Neural progenitor cell (in vitro differentiated cells): ENCODE data around the gene RBBP8NL. TPM values are rescaled to one million over a fixed set of nuclear protein-coding genes. Genes with fewer than 3 reads are reported as not detected.
A peak's percentile ranks its signal among the peaks of the same experiment; 100 is the strongest.

Source experiments
- DNase-seq: peaks from one replicate; pipeline ENCODE4 v3.0.0-alpha.2; 2016; ENCODE audit warnings: low spot score
- H2AFZ ChIP-seq: fragments of 200-600 bp; sonication (generic); replicated peaks from 2 replicates; pipeline ENCODE4 v1.6.1; 2016; ENCODE audit warnings: antibody characterized with exemption
- H3F3A ChIP-seq: fragments of 200-600 bp; sonication (generic); 2 replicates; pipeline ENCODE4 v1.6.1; 2016; ENCODE audit warnings: antibody characterized with exemption, low read depth
- H3K27ac ChIP-seq: fragments of 200-600 bp; sonication (generic); 2 replicates; pipeline ENCODE4 v1.5.1; 2016; ENCODE audit warnings: mild to moderate bottlenecking
- H3K27me3 ChIP-seq: fragments of 200-600 bp; sonication (generic); 2 replicates; pipeline ENCODE4 v1.6.1; 2016; ENCODE audit warnings: mild to moderate bottlenecking, moderate library complexity
- H3K36me3 ChIP-seq: fragments of 200-600 bp; sonication (generic); 2 replicates; pipeline ENCODE4 v1.5.1; 2016
- H3K4me1 ChIP-seq: fragments of 200-600 bp; sonication (generic); 2 replicates; pipeline ENCODE4 v1.6.1; 2016; ENCODE audit warnings: mixed run types
- H3K4me2 ChIP-seq: fragments of 200-600 bp; sonication (generic); 2 replicates; pipeline ENCODE4 v1.6.1; 2016
- H3K4me3 ChIP-seq: fragments of 200-600 bp; sonication (generic); 2 replicates; pipeline ENCODE4 v1.5.1; 2016
- H3K79me2 ChIP-seq: fragments of 200-600 bp; sonication (generic); 2 replicates; pipeline ENCODE4 v1.6.1; 2016; ENCODE audit warnings: low read depth
- H3K9ac ChIP-seq: fragments of 200-600 bp; sonication (generic); 2 replicates; pipeline ENCODE4 v1.6.1; 2016
- H3K9me3 ChIP-seq: fragments of 200-600 bp; sonication (generic); 2 replicates; pipeline ENCODE4 v1.5.1; 2016; ENCODE audit warnings: low read depth
- H4K20me1 ChIP-seq: fragments of 200-600 bp; sonication (generic); 2 replicates; pipeline ENCODE4 v1.6.1; 2016; ENCODE audit warnings: low read depth
- H3K27ac Mint-ChIP-seq: 3 replicates; pipeline ENCODE4 v1.8.0; 2021; ENCODE audit warnings: mixed read lengths
- H3K27me3 Mint-ChIP-seq: 2 replicates; pipeline ENCODE4 v1.8.0; 2022; ENCODE audit warnings: low read depth, mild to moderate bottlenecking, inconsistent platforms, moderate library complexity, mixed read lengths; ENCODE audit not compliant: insufficient read depth
- H3K36me3 Mint-ChIP-seq: 3 replicates; pipeline ENCODE4 v1.8.0; 2021; ENCODE audit warnings: mixed read lengths
- H3K4me1 Mint-ChIP-seq: 3 replicates; pipeline ENCODE4 v1.8.0; 2021; ENCODE audit warnings: mixed read lengths
- H3K4me3 Mint-ChIP-seq: 3 replicates; pipeline ENCODE4 v1.8.0; 2021; ENCODE audit warnings: mild to moderate bottlenecking, moderate library complexity, mixed read lengths
- H3K9me3 Mint-ChIP-seq: 3 replicates; pipeline ENCODE4 v1.8.0; 2020; ENCODE audit warnings: mixed read lengths
- EZH2 ChIP-seq: fragments of 200-600 bp; sonication (generic); IDR thresholded peaks from 2 replicates; pipeline ENCODE4 v1.6.1; 2017; ENCODE audit warnings: antibody characterized with exemption, mild to moderate bottlenecking, moderate library complexity
- EZH2phosphoT487 ChIP-seq: fragments of 200-600 bp; sonication (generic); IDR thresholded peaks from 2 replicates; pipeline ENCODE4 v1.6.1; 2017; ENCODE audit warnings: antibody characterized with exemption
- total RNA-seq: library from RNA; depleted of rRNA; stranded (reverse); fragments of >200 nt; gene quantifications from 2 replicates; pipeline ENCODE4 v1.2.3, GENCODE V29; 2015; ENCODE audit warnings: low replicate concordance
- TF ChIP-seq, protein P1 (sequence below): fragments of 200-600 bp; sonication (generic); IDR thresholded peaks from 2 replicates; pipeline ENCODE4 v1.5.1; 2017; ENCODE audit warnings: antibody characterized with exemption, mild to moderate bottlenecking

The RBBP8NL gene
- total RNA-seq, 1 donor from 2014 or later, result not detected

DNA sequence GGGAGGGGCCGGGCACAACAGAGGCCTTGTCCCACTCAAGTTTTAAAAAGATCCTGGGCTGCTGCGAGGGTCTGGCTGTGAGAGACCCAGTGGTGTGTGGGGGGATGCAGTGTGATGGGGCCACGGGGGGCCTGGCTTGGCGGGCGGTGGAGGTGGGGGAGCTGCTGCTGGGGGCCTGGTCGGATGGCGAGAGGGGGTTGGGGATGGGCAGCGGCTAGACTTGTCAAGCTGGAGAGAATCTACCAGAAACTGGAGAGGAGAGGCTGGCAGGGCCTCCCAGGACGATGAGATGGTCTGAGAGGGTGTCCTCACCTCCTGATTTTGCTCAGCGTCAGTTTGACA, 35.3 kb downstream of the RBBP8NL start:
- no peaks in the 10 kb centered on the region for H3K27me3 ChIP-seq
- peaks cover 37% of the 10 kb centered on the region for H4K20me1 ChIP-seq
- H3K36me3 ChIP-seq, result peaks cover 8% of the 10 kb centered on the region
- DNase-seq, result no peak
- TF ChIP-seq, protein P1, sequence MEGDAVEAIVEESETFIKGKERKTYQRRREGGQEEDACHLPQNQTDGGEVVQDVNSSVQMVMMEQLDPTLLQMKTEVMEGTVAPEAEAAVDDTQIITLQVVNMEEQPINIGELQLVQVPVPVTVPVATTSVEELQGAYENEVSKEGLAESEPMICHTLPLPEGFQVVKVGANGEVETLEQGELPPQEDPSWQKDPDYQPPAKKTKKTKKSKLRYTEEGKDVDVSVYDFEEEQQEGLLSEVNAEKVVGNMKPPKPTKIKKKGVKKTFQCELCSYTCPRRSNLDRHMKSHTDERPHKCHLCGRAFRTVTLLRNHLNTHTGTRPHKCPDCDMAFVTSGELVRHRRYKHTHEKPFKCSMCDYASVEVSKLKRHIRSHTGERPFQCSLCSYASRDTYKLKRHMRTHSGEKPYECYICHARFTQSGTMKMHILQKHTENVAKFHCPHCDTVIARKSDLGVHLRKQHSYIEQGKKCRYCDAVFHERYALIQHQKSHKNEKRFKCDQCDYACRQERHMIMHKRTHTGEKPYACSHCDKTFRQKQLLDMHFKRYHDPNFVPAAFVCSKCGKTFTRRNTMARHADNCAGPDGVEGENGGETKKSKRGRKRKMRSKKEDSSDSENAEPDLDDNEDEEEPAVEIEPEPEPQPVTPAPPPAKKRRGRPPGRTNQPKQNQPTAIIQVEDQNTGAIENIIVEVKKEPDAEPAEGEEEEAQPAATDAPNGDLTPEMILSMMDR, result no peak
- TF ChIP-seq EZH2 (no peak), EZH2phosphoT487 (no peak)
- no peak overlapping the region for H3K4me3 ChIP-seq
- H3K79me2 ChIP-seq, result peaks cover 27% of the 10 kb centered on the region
- Mint-ChIP-seq H3K27ac (no peak overlapping the region), H3K27me3 (peaks cover 8% of the 10 kb centered on the region), H3K4me3 (no peak overlapping the region), H3K9me3 (no peaks in the 10 kb centered on the region), H3K4me1 (peaks cover 13% of the 10 kb centered on the region), H3K36me3 (peaks cover 7% of the 10 kb centered on the region)
- H3K27ac ChIP-seq, result no peak overlapping the region
- H3K4me1 ChIP-seq, result peaks cover 12% of the 10 kb centered on the region
- H3K9me3 ChIP-seq, result no peaks in the 10 kb centered on the region
- no peak overlapping the region for H2AFZ ChIP-seq
- H3K4me2 ChIP-seq, result no peak overlapping the region
- peaks cover 24% of the 10 kb centered on the region for H3F3A ChIP-seq
- H3K9ac ChIP-seq, result no peak overlapping the region

GRCh38 chr20:62391165-62392076, 35.9 kb downstream of the RBBP8NL start:
- no peak overlapping the region for H3K27ac Mint-ChIP-seq
- Histone ChIP-seq H3K4me1 (peaks cover 12% of the 10 kb centered on the region), H3K27ac (no peak overlapping the region), H3K9me3 (no peaks in the 10 kb centered on the region), H3K36me3 (peaks cover 8% of the 10 kb centered on the region), H3K27me3 (no peaks in the 10 kb centered on the region), H3F3A (peaks cover 24% of the 10 kb centered on the region), H2AFZ (no peak overlapping the region), H3K79me2 (peaks cover 31% of the 10 kb centered on the region), H3K9ac (no peak overlapping the region), H3K4me2 (no peak overlapping the region), H3K4me3 (no peak overlapping the region), H4K20me1 (peaks cover 37% of the 10 kb centered on the region)
- no peaks in the 10 kb centered on the region for H3K9me3 Mint-ChIP-seq
- DNase-seq, result no peak
- peaks cover 8% of the 10 kb centered on the region for H3K27me3 Mint-ChIP-seq
- no peak for TF ChIP-seq EZH2phosphoT487
- no peak for TF ChIP-seq EZH2
- TF ChIP-seq, protein P1, result no peak
- H3K36me3 Mint-ChIP-seq, result peaks cover 7% of the 10 kb centered on the region
- H3K4me3 Mint-ChIP-seq, result no peak overlapping the region
- H3K4me1 Mint-ChIP-seq, result peaks cover 13% of the 10 kb centered on the region

DNA sequence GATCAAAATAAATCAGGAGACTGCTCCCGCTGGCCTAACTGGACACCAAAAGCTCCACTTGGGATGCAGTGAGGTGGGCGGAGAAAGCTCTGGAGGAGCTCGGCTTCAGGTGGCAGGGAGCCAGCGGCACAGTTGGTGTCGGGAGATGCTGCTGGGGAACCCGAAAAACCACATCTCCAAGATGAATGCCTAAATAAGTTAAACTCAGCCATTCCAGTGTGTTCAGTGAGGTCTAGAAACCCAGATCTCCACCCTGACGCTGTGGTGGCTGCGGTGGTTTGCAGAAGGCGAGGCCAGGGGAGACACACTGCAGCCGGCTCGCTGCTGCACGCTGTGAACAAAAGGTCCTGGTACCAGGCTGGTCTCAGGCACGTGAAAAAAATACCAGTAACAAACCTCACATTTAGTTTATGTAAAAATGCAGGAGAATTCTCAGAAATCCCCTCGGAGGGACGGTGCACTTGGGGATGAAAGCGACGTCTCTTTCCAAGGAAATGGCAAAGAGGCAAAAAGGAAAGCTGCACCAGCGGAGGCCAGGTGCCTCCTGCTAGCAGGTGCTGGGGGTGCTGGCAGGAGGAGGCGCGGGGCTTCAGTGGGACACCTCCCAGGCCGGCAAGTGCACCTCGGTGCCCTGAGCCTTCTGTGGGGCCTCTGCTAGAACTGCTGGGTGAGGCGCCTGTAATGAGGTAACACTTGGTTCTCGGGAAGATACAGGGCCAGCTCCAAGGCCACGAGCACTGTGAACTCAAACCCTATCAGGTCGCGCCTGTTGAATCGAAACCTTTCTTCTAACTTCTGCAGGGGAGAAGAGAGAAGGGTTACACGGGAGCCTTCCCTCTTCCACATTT, 36.8 kb downstream of the RBBP8NL start:
- Histone ChIP-seq H3K4me2 (no peak overlapping the region), H3F3A (peaks cover 24% of the 10 kb centered on the region), H4K20me1 (peaks cover 37% of the 10 kb centered on the region), H2AFZ (no peak overlapping the region), H3K36me3 (peaks cover 8% of the 10 kb centered on the region), H3K9ac (no peak overlapping the region), H3K27ac (no peak overlapping the region), H3K79me2 (peaks cover 40% of the 10 kb centered on the region), H3K4me3 (no peak overlapping the region), H3K4me1 (peaks cover 13% of the 10 kb centered on the region), H3K27me3 (no peaks in the 10 kb centered on the region), H3K9me3 (no peaks in the 10 kb centered on the region)
- no peaks in the 10 kb centered on the region for H3K9me3 Mint-ChIP-seq
- H3K4me3 Mint-ChIP-seq, result peak overlapping the region; percentile 65
- no peak for DNase-seq
- no peak for TF ChIP-seq EZH2
- no peak for TF ChIP-seq EZH2phosphoT487
- TF ChIP-seq, protein P1, result no peak
- peaks cover 8% of the 10 kb centered on the region for H3K27me3 Mint-ChIP-seq
- H3K4me1 Mint-ChIP-seq, result peaks cover 19% of the 10 kb centered on the region
- H3K27ac Mint-ChIP-seq, result no peak overlapping the region
- peaks cover 7% of the 10 kb centered on the region for H3K36me3 Mint-ChIP-seq
